ENCODE data around the gene SLC12A4.
"Not testable (repeated sequence)": the region's sequence is repeated elsewhere in the genome, so short reads cannot be mapped to it uniquely, and the experiment has no call there.

SLC12A4 gene

DNA sequence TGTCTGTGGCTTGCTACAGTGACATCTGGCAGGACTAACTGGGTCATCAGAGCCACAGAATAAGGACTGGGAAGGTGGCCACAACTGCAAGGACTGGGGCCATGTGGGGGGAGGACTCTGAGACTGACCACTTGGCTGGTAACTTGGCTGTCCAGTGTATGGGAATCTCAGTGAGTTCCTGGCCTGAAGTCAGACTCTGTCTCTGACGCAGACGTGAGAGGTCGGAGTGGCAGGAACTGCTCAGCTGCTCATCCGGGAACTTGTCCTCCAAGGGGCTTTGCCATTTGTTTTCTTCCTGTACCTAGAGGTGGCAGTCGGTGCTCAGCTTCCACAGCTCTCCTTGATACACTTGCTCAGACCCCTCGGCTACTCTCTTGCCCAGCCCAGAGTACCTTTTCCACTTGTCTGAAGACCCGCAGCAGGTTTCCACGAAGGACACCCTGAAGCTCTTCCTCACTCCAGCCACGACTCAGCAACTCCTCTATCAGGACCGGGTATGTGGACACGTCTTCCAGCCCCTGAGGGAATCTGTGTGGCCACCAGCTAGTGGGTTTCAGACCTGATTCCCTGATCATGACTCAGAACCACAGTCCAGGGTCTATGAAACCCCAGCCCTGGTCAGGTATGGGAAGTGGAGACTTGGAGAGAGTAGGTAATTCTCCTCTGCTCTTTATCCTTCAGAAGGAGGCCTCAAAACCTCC is 19.2 kb upstream of the SLC12A4 start:
- DNase-seq, result no peak

GRCh38 chr16:67986949-67987348 is 18.5 kb upstream of the SLC12A4 start:
- DNase-seq, result no peak

DNA sequence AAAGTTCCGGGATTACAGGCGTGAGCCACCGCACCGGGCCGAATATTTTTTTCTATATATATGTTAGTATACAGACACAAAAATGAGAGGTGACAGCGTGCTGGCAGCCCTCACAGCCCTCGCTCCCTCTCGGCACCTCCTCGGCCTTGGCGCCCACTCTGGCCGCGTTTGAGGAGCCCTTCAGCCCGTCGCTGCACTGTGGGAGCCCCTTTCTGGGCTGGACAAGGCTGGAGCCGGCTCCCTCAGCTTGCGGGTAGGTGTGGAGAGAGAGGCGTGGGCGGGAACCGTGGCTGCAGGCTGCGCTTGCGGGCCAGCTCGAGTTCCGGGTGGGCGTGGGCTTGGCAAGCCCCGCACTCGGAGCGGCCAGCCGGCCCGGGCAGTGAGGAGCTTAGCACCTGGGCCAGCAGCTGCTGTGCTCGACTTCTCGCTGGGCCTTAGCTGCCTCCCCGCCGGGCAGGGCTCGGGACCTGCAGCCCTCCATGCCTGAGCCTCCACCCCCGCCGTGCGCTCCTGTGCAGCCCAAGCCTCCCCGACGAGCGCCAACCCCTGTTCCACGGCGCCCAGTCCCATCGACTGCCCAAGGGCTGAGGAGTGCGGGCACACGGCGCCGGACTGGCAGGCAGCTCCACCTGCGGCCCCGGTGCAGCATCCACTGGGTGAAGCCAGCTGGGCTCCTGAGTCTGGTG is 13.7 kb upstream of the SLC12A4 start:
- no peak for DNase-seq

GRCh38 chr16:67979955-67980678 is 11.7 kb upstream of the SLC12A4 start, which contains the start of gene DPEP3:
TSS of gene DPEP3 (minus strand) at chr16:67980499. CDS start at chr16:67980380, 119 bp downstream.
- no peak for DNase-seq

DNA sequence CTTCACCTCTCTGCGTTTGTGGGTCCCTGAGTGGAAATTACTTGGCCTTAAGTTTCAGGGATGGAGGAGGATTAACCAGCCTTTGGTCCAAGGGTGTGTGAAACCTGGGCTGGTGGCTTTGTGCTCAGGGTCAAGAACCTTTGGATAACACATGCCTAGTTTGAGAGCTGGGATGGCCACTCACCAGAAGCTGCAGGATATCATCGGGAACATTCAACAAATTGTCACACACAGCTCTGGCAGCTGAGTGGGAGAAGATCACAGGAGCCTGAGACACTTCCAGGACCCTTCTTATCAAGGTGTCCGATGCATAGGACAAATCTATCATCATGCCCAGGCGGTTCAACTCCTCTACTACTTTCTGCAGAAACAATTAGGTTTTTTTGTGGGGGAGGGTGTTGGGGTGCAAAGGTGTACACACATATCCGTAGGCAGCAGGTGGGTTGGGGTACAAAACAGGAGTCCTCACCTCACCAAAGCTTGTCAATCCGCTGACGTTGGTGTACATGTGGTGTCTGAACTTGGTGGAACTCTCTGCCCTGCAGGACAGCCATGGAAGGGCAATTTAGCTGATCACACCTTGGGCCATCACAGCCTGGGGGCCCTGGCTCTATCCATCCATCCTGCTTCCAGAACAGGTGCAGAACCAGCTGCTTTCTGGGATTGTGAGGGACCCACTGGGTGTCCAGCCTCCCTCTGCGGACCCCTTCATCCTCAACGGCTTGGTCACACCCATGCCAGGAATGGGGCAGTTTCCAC is 9.2 kb upstream of the SLC12A4 start:
- DNase-seq, result no peak

DNA sequence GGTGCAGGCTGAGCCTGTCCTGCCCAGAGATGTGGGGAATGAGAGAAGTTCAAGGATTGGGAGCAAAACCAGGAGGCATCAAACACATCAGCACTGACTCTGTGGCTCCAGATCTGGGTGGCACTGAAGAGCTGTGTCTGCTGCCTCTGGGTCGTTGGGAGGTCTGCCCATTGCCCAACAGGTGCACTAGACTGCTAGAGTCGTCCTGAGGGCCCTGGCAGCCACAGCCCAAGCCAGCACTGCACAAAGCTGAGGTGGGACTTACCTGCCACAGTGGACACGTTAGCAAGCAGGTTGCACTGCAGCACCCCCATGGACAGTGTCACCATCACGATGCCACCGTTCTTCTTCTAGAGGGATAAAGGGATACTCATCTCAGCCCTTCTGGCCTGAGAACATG is 8.6 kb upstream of the SLC12A4 start:
- DNase-seq, result no peak

GRCh38 chr16:67976205-67976604 is 7.8 kb upstream of the SLC12A4 start:
- no peak for DNase-seq

GRCh38 chr16:67975321-67976105 is 7.1 kb upstream of the SLC12A4 start:
- DNase-seq, result no peak

DNA sequence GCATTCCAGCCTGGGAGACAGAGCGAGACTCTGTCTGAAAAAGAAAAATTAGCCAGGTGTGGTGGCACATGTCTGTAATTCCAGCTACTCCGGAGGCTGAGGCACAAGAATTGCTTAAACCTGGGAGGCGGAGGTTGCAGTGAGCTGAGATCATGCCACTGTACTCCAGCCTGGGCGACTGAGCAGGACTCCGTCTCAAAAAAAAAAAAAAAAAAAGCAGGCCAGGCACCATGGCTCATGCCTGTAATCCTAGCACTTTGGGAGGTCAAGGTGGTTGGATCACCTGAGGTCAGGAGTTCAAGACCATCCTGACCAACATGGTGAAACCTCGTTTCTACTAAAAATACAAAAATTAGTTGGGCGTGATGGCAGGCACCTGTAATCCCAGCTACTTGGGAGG is 3.8 kb upstream of the SLC12A4 start:
- not testable (repeated sequence) for DNase-seq

GRCh38 chr16:67971111-67971510 is 2.7 kb upstream of the SLC12A4 start:
- no peak for DNase-seq

DNA sequence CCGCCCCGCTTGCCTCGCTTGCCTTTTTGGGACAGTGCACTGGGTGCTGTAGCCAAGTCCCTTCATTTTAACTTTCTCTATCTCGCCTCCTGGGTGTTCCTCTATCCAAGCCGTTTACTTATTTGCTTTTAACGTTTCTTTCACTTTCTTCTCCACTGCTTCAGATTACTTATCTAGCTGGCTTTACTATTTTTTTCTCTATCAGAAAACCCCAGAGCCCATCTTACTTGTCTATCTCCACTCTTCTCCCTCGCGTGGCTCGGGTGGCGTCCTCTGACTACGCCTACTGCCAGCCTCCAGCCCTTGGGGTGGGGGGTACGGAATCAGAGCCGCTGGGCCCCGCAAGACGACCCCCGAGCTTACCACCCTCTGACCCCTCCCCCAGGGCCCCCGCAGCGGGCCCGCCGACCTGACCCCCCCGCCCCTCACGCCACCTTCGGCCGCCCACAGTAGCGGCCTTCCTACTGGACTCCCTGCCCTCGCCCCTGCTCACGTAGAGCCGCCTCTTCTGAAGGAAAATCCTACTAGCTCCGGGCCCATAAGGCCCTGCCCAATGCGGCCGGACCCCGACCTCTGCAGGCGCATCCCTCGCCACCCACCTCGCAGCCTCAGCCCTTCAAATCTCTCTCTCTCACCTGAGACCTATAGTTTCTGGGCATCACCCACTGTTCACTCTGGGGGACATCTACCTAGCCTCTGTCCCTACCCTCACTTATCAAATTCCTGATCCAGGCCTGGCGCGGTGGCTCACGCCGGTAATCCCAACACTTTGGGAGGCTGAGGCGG is 1.0 kb upstream of the SLC12A4 start:
- no peak for DNase-seq

DNA sequence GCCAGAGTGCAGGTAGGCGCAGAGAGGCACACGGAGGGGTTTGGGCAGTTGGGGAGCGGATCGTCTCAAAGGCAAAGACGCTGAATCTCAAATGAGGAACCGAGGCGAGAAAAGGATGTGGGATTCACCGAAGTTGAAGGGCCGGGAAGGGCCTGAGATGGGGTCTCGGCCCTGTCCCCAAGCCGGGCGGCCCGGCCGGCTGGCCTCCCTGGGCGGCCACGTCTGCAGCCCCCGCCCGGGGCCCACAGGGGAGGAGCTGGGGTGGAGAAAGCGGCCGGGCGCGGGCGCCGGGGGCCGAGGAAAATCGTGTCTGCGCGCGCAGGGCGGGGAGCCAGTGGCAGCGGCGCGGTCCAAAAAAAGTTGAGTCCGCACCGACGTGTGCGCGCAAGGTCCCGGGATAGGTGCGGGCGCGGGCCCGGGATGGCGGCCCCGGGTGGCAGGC is 458 bp downstream of the SLC12A4 start:
- peak; percentile 22 for DNase-seq

DNA sequence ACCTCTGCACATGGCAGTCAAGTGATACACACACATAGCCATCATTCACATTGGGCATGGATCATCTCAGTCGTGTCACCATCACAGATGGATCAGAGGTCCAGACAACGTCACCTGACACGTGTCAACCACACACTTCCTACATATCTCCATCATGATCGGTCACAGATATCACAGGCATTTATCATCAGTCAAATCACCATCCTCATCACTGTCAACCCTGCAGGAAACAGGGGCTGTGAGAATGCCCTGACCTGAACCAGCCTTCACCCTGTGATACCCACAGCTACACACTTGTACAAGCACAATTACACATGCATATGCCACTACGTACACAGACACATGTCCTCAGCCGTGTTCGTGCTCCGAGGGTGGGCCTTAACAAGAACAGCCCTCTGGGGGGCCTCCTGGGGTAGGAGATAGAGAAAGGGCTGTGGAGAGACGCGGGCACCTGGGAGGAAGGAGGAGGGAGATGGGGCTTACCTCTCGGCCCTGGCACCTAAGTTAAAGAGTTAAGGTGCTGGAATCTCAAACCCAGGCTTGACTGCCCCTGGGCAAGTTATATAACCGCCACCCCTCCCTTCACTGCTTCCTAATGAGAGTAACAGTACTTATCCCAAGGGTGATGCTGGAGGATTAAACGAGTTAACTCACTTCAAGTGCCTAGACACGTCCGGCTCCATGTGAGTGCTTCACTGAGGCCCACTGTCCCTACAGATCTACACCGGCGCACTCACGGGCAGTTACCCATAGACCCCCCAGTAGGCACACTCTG is 1.1 kb downstream of the SLC12A4 start:
- DNase-seq, result no peak

DNA sequence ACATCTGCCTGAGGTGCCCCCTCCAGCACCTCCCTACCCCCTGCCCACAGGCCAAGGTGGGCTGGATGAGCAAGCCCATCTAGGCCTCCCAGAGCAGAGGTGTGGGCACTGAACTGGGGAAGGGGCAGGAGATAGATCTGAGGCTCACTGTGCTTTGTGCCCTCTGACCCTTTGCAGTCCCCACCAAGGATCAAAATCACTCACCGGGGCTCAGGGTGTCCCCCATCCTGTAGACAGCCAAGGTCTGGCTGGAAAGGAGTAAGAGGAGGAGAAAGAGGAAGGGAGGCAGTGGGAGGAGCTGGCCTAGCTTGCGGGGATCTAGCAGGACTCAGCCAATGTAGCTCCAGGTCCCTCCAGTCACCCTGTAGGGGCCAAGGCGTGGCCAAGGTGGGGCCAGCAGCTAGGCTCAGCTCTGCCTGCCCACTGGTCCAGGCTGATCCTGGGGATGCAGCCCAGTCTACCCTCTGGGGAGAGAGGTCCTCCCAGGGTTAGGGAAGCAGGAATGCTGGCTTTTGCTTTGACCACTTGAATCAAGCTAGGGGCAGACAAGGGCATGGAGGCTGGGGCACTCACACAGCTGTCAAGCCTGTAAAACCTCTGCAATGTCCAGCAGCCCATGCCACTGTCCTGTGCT is 1.8 kb downstream of the SLC12A4 start:
- DNase-seq, result no peak

GRCh38 chr16:67965668-67966548 is 2.5 kb downstream of the SLC12A4 start:
- DNase-seq, result no peak

DNA sequence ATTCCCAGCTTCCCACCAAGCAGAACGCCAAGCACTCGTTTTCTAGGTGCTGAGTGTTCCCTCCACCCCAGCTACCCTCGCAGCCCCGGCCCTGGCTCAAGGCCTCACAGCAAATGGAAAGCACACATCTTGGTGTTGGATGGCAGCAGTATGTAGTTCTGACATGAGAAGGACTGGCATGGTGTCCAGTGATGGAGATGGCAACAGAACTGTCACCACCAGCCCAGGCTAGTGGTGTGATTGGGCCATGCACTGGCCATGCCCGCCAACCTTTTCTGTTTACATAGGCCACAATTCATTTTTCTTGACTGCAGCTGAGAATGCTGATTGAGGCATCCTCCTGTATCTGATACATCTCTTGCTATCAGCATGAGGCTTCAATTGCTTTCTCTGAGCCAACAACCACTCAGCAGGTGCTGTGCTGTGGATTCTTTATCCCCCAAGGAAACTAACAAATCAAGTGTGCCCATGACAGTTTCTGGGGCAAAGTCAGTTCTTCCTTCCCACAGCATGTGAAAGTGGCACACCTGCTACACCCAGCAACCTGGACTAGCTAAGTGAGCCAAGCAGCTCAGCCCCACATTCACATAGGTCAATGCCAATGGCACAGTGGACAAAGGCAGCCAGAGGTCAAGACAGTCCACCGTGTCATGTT is 3.8 kb downstream of the SLC12A4 start:
- DNase-seq, result no peak

DNA sequence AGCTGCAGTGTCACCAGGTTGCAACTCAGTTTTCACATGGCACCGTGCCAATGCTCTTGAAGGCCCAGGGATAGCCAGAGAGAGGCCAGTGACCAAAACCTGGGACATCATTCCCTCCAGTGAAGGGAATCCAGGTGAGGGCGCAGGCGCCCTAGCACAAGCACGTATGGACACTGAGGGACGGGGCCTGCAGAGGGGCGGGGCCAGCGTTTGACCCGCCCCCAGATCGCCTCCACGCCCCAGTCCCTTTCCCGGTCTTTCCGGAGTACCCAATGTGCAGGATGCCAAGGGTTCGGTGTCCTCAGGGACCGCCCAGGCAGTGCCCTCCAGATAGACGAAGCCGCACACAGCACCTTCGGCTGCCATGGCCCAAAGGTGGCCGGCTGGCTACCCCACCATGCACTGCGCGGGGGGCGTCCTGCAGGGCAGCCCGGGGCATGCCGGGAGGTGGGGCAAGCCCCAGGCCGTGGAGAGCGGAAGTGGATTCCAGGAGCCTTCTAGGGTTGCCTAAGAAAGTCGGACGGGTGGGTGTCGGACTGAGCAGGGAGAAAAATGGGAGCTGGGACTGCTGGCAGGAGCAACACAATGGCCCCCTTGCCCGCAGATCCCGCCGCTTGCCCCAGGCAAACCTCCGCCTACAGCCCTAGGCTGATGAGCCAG is 4.6 kb downstream of the SLC12A4 start:
- no peak for DNase-seq

DNA sequence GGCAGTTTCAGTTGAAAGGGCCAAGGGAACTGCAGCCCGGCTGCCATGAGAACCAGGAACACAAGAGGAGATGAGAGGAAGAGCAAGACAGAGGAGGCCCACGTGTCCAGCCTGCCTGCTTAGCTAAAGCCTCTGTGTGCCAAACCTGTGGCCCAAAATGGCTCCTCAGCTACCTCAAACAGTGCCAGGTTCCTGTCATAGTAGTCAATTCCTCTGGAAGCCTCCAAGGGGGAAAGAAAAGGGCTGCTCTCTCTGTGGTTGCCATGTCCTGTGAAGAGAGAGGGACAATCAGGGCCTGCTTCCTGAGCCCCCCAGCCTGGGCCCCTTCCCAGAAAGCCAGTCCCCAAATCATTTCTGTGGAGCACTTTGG is 5.2 kb downstream of the SLC12A4 start:
- no peak for DNase-seq
